ENCODE results near the gene CEP250. TPM values are rescaled to one million over a fixed set of nuclear protein-coding genes. Genes with fewer than 3 reads are reported as not detected.
A peak's percentile ranks its signal among the peaks of the same experiment; 100 is the strongest.

Gene CEP250
- total RNA-seq (10 to 100 TPM in 9 of 10 donors, 1 to 10 TPM in 1; 9.6 to 18.8 (median 13.8) TPM), polyA plus RNA-seq (10 to 100 TPM in 1 of 2 donors, 1 to 10 TPM in 1; 4.8 to 15.4 TPM)
- long read RNA-seq, donor 1, partial matches to known transcripts: 6 of 17 reads
- long read RNA-seq, donor 1, other reads (novel, unspliced or antisense): 11 of 17 reads
- long read RNA-seq, donor 2, partial matches to known transcripts: 13 of 25 reads
- long read RNA-seq, donor 2, other reads (novel, unspliced or antisense): 12 of 25 reads
- long read RNA-seq, donor 3, partial matches to known transcripts: 4 of 17 reads
- long read RNA-seq, donor 3, other reads (novel, unspliced or antisense): 13 of 17 reads

- peak; percentile 99 to 100 (median 99) for ATAC-seq
- Histone ChIP-seq H3K36me3 (peaks cover 0 to 4% (median 0%) of the 10 kb centered on the region in 9 donors), H3K4me3 (peak within 1 kb of the TSS; percentile 63 to 99 (median 80)), H3K4me1 (peaks cover 0 to 19% (median 12%) of the 10 kb centered on the region in 9 donors), H3K9me3 (no peaks in the 10 kb centered on the region), H3K27ac (peak within 1 kb of the TSS; percentile 75 to 96 (median 88)), H3K27me3 (no peaks in the 10 kb centered on the region)
- 0% methylated on average over 56 to 59 of the region's 59 CpGs for WGBS, 2 donors
- intact Hi-C loops (cut with DNase I): no loop called here
- TF ChIP-seq CTCF (IDR thresholded peaks at IDR 0.05): no peak
- DNase-seq: peak; percentile 90 to 93
Observed at GRCh38 chr20:35454881-35455609, at the start of gene CEP250. Gene CEP250 (plus strand): TSS chr20:35455598. CDS start chr20:35462368, 6,770 bp downstream.

GRCh38 chr20:35405775-35406174 lies 49.6 kb upstream of the CEP250 start:
- H3K36me3 ChIP-seq: peaks cover 0 to 78% (median 31%) of the 10 kb centered on the region in 9 donors
- ATAC-seq: no peak

GRCh38 chr20:35408270-35408669 lies 47.1 kb upstream of the CEP250 start:
- 94 to 96% methylated on average over 3 of the region's 3 CpGs for WGBS, 2 donors
- H3K4me1 ChIP-seq: peaks cover 0 to 23% (median 12%) of the 10 kb centered on the region in 9 donors
- peaks cover 0 to 24% (median 13%) of the 10 kb centered on the region in 11 donors for H3K9me3 ChIP-seq
- DNase-seq (no peak), ATAC-seq (no peak)
- intact Hi-C loops (cut with DNase I): loop anchor here in 1 of 10 donors (2.0 kb wide), 1 partner anchor 45 kb away; no protein-coding TSS in a partner anchor
- TF ChIP-seq CTCF (IDR thresholded peaks at IDR 0.05): no peak
- H3K27ac ChIP-seq: no peak overlapping the region
- H3K36me3 ChIP-seq: peaks cover 0 to 61% (median 31%) of the 10 kb centered on the region in 9 donors
- H3K27me3 ChIP-seq: no peaks in the 10 kb centered on the region
- H3K4me3 ChIP-seq: no peak overlapping the region

More at GRCh38 chr20:35405775-35406174, 49.6 kb upstream of the CEP250 start:
- intact Hi-C loops (cut with DNase I): no loop called here
- H3K27me3 ChIP-seq: no peaks in the 10 kb centered on the region
- no peak overlapping the region for H3K4me3 ChIP-seq
- DNase-seq: no peak
- H3K4me1 ChIP-seq: peaks cover 0 to 9% (median 6%) of the 10 kb centered on the region in 9 donors
- 99 to 100% methylated on average over 3 of the region's 3 CpGs for WGBS, 2 donors
- TF ChIP-seq CTCF (IDR thresholded peaks at IDR 0.05): no peak
- H3K9me3 ChIP-seq: peaks cover 0 to 24% (median 13%) of the 10 kb centered on the region in 11 donors
- H3K27ac ChIP-seq: no peak overlapping the region

- no peak for ATAC-seq
- no peak for TF ChIP-seq CTCF (IDR thresholded peaks at IDR 0.05)
- H3K4me1 ChIP-seq: peaks cover 0 to 23% (median 12%) of the 10 kb centered on the region in 9 donors
- peaks cover 0 to 55% (median 31%) of the 10 kb centered on the region in 9 donors for H3K36me3 ChIP-seq
- peaks cover 0 to 21% (median 13%) of the 10 kb centered on the region in 11 donors for H3K9me3 ChIP-seq
- no peak overlapping the region for H3K27ac ChIP-seq
- 65 to 81% methylated on average over 3 of the region's 3 CpGs for WGBS, 2 donors
- no peak overlapping the region for H3K4me3 ChIP-seq
- intact Hi-C loops (cut with DNase I): loop anchor here in 1 of 10 donors (2.0 kb wide), 1 partner anchor 43 kb away; no protein-coding TSS in a partner anchor
- DNase-seq: no peak
- no peaks in the 10 kb centered on the region for H3K27me3 ChIP-seq
Observed at GRCh38 chr20:35409542-35409941, 45.9 kb upstream of the CEP250 start.

All from heart right ventricle (tissue), 16 donors.